WTC11 (cell line): Measurements from ENCODE around the gene QSOX2. TPM values are rescaled to one million over a fixed set of nuclear protein-coding genes. Genes with fewer than 3 reads are reported as not detected.

Experiments used
- ATAC-seq: fragments of 200-7000 bp; cut with Tn5 transposase; 2 replicates; pipeline ENCODE4 v1.10.0; 2021; ENCODE audit warnings: mild to moderate bottlenecking, moderate library complexity
- CTCF ChIA-PET: fragments of 300-600 bp; sonication (Branson Sonifier 250); formaldehyde crosslinking; loops from one replicate; lab custom pipeline; 2021; ENCODE audit warnings: antibody characterized with exemption; lab: Charles Lee
- POLR2A ChIA-PET: fragments of 350-600 bp; sonication (Branson Sonifier 250); formaldehyde crosslinking; loops from one replicate; lab custom pipeline; 2021; ENCODE audit warnings: antibody characterized with exemption; lab: Charles Lee
- DNase-seq: peaks from one replicate; pipeline ENCODE4 v3.0.0; 2021; ENCODE audit warnings: low spot score
- H3K27ac Mint-ChIP-seq: 2 replicates; pipeline ENCODE4 v1.8.0; 2021; ENCODE audit warnings: mixed read lengths
- H3K27me3 Mint-ChIP-seq: 2 replicates; pipeline ENCODE4 v1.8.0; 2021; ENCODE audit warnings: low read depth, mild to moderate bottlenecking, moderate library complexity, mixed read lengths
- H3K36me3 Mint-ChIP-seq: 2 replicates; pipeline ENCODE4 v1.8.0; 2021; ENCODE audit warnings: mixed read lengths
- H3K4me1 Mint-ChIP-seq: 2 replicates; pipeline ENCODE4 v1.8.0; 2022; ENCODE audit warnings: mixed read lengths
- H3K4me3 Mint-ChIP-seq: 2 replicates; pipeline ENCODE4 v1.8.0; 2021; ENCODE audit warnings: mild to moderate bottlenecking, moderate library complexity, mixed read lengths
- H3K9me3 Mint-ChIP-seq: 2 replicates; pipeline ENCODE4 v1.8.0; 2021; ENCODE audit warnings: mixed read lengths
- AFF4 ChIP-seq: sonication (generic); formaldehyde crosslinking; IDR thresholded peaks from 2 replicates; pipeline ENCODE4 v1.8.1; 2023; ENCODE audit warnings: mild to moderate bottlenecking, missing genetic modification reagents, borderline replicate concordance
- ATF3 ChIP-seq: sonication (generic); formaldehyde crosslinking; conservative IDR thresholded peaks from 2 replicates; pipeline ENCODE4 v1.8.1; 2022; ENCODE audit warnings: mild to moderate bottlenecking, missing genetic modification reagents
- CREM ChIP-seq: sonication (generic); formaldehyde crosslinking; IDR thresholded peaks from 2 replicates; pipeline ENCODE4 v1.8.1; 2022; ENCODE audit warnings: mild to moderate bottlenecking, missing genetic modification reagents, moderate library complexity
- EMX1 ChIP-seq: fragments of 250-450 bp; sonication (Bioruptor Pico); IDR thresholded peaks from 2 replicates; pipeline ENCODE4 v1.8.0; 2021; ENCODE audit warnings: mild to moderate bottlenecking
- ETV6 ChIP-seq: sonication (generic); formaldehyde crosslinking; IDR thresholded peaks from 2 replicates; pipeline ENCODE4 v1.8.1; 2022; ENCODE audit warnings: mild to moderate bottlenecking, missing genetic modification reagents
- FOXK1 ChIP-seq: sonication (generic); formaldehyde crosslinking; IDR thresholded peaks from 2 replicates; pipeline ENCODE4 v1.8.0; 2022; ENCODE audit warnings: mild to moderate bottlenecking, moderate library complexity, missing genetic modification reagents
- FOXP1 ChIP-seq: sonication (generic); formaldehyde crosslinking; IDR thresholded peaks from 2 replicates; pipeline ENCODE4 v1.8.0; 2022; ENCODE audit warnings: missing genetic modification reagents, mild to moderate bottlenecking, moderate library complexity, borderline replicate concordance
- GTF2I ChIP-seq: fragments of 250-450 bp; sonication (Bioruptor Pico); conservative IDR thresholded peaks from 2 replicates; pipeline ENCODE4 v1.4.0; 2021; ENCODE audit warnings: mild to moderate bottlenecking
- HMGA2 ChIP-seq: fragments of 250-450 bp; sonication (Bioruptor Pico); IDR thresholded peaks from 2 replicates; pipeline ENCODE4 v1.4.0; 2021; ENCODE audit warnings: mild to moderate bottlenecking, moderate library complexity
- KAT7 ChIP-seq: sonication (generic); formaldehyde crosslinking; IDR thresholded peaks from 2 replicates; pipeline ENCODE4 v1.8.1; 2023; ENCODE audit warnings: missing genetic modification reagents, mild to moderate bottlenecking, borderline replicate concordance
- MXD4 ChIP-seq: fragments of 250-450 bp; sonication (Bioruptor Pico); IDR thresholded peaks from 2 replicates; pipeline ENCODE4 v1.8.0; 2021; ENCODE audit warnings: mild to moderate bottlenecking, moderate library complexity, borderline replicate concordance
- MYBL2 ChIP-seq: sonication (generic); formaldehyde crosslinking; IDR thresholded peaks from 2 replicates; pipeline ENCODE4 v1.8.1; 2023; ENCODE audit warnings: mild to moderate bottlenecking, moderate library complexity, missing genetic modification reagents
- NR2C2 ChIP-seq: sonication (generic); formaldehyde crosslinking; IDR thresholded peaks from 2 replicates; pipeline ENCODE4 v1.8.0; 2022; ENCODE audit warnings: mild to moderate bottlenecking, missing genetic modification reagents
- OVOL2 ChIP-seq: fragments of 250-450 bp; sonication (Bioruptor Pico); IDR thresholded peaks from 2 replicates; pipeline ENCODE4 v1.9.0; 2021; ENCODE audit warnings: mild to moderate bottlenecking, borderline replicate concordance
- PREB ChIP-seq: sonication (generic); formaldehyde crosslinking; IDR thresholded peaks from 2 replicates; pipeline ENCODE4 v1.8.1; 2022; ENCODE audit warnings: mild to moderate bottlenecking, missing genetic modification reagents, moderate library complexity, borderline replicate concordance
- PRRX2 ChIP-seq: fragments of 250-450 bp; sonication (Bioruptor Pico); IDR thresholded peaks from 2 replicates; pipeline ENCODE4 v1.8.0; 2021; ENCODE audit warnings: mild to moderate bottlenecking
- SMAD3 ChIP-seq: sonication (generic); formaldehyde crosslinking; IDR thresholded peaks from 2 replicates; pipeline ENCODE4 v1.8.0; 2022; ENCODE audit warnings: missing genetic modification reagents, mild to moderate bottlenecking, borderline replicate concordance
- TEAD1 ChIP-seq: sonication (generic); formaldehyde crosslinking; IDR thresholded peaks from 2 replicates; pipeline ENCODE4 v1.8.0; 2022; ENCODE audit warnings: mild to moderate bottlenecking, missing genetic modification reagents
- ZNF219 ChIP-seq: sonication (generic); formaldehyde crosslinking; IDR thresholded peaks from 2 replicates; pipeline ENCODE4 v1.8.0; 2023; ENCODE audit warnings: missing genetic modification reagents, mild to moderate bottlenecking, borderline replicate concordance
- ZNF232 ChIP-seq: sonication (generic); formaldehyde crosslinking; IDR thresholded peaks from 2 replicates; pipeline ENCODE4 v1.8.0; 2022; ENCODE audit warnings: mild to moderate bottlenecking, missing genetic modification reagents
- total RNA-seq: library from RNA; stranded (reverse); gene quantifications from 3 replicates; pipeline ENCODE4 v1.2.3, GENCODE V29; 2021
- TF ChIP-seq, protein P1 (sequence below): fragments of 250-450 bp; sonication (Bioruptor Pico); IDR thresholded peaks from 2 replicates; pipeline ENCODE4 v2.1.2; 2022; ENCODE audit warnings: mild to moderate bottlenecking, moderate library complexity
- TF ChIP-seq, protein P2 (sequence below): sonication (generic); formaldehyde crosslinking; IDR thresholded peaks from 2 replicates; pipeline ENCODE4 v1.8.0; 2022; ENCODE audit warnings: mild to moderate bottlenecking, missing genetic modification reagents
- TF ChIP-seq, protein P3 (sequence below): sonication (generic); formaldehyde crosslinking; IDR thresholded peaks from 2 replicates; pipeline ENCODE4 v1.8.1; 2023; ENCODE audit warnings: mild to moderate bottlenecking, missing genetic modification reagents, moderate library complexity

The QSOX2 gene
- total RNA-seq, 1 experiment from 2014 or later = 33.2 TPM

- POLR2A ChIA-PET = no interaction called here
- Mint-ChIP-seq H3K27me3 (peaks cover 7% of the 10 kb centered on the region), H3K4me3 (no peak overlapping the region), H3K27ac (peak overlapping the region; percentile 76), H3K9me3 (no peaks in the 10 kb centered on the region), H3K36me3 (no peaks in the 10 kb centered on the region), H3K4me1 (peaks cover 21% of the 10 kb centered on the region)
- ATAC-seq (no peak), DNase-seq (no peak)
- CTCF ChIA-PET = no interaction called here
- TF ChIP-seq MYBL2 (CRISPR knock-in tag) = no peak
- no peak for TF ChIP-seq TEAD1 (CRISPR knock-in tag)
- TF ChIP-seq PRRX2 (CRISPR knock-in tag) = no peak
- TF ChIP-seq EMX1 = no peak
- TF ChIP-seq, protein P1, sequence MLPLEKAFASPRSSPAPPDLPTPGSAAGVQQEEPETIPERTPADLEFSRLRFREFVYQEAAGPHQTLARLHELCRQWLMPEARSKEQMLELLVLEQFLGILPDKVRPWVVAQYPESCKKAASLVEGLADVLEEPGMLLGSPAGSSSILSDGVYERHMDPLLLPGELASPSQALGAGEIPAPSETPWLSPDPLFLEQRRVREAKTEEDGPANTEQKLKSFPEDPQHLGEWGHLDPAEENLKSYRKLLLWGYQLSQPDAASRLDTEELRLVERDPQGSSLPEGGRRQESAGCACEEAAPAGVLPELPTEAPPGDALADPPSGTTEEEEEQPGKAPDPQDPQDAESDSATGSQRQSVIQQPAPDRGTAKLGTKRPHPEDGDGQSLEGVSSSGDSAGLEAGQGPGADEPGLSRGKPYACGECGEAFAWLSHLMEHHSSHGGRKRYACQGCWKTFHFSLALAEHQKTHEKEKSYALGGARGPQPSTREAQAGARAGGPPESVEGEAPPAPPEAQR (CRISPR knock-in tag) = no peak
- no peak for TF ChIP-seq FOXP1 (CRISPR knock-in tag)
- no peak for TF ChIP-seq FOXK1 (CRISPR knock-in tag)
- TF ChIP-seq CREM (CRISPR knock-in tag) = no peak
- TF ChIP-seq GTF2I (CRISPR knock-in tag) = no peak
- TF ChIP-seq ZNF219 (CRISPR knock-in tag) = no peak
- no peak for TF ChIP-seq KAT7 (CRISPR knock-in tag)
- TF ChIP-seq PREB = no peak
- TF ChIP-seq, protein P2, sequence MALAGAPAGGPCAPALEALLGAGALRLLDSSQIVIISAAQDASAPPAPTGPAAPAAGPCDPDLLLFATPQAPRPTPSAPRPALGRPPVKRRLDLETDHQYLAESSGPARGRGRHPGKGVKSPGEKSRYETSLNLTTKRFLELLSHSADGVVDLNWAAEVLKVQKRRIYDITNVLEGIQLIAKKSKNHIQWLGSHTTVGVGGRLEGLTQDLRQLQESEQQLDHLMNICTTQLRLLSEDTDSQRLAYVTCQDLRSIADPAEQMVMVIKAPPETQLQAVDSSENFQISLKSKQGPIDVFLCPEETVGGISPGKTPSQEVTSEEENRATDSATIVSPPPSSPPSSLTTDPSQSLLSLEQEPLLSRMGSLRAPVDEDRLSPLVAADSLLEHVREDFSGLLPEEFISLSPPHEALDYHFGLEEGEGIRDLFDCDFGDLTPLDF = no peak
Measured at GRCh38 chr9:136248951-136249876, 3.6 kb upstream of the QSOX2 start.

DNA sequence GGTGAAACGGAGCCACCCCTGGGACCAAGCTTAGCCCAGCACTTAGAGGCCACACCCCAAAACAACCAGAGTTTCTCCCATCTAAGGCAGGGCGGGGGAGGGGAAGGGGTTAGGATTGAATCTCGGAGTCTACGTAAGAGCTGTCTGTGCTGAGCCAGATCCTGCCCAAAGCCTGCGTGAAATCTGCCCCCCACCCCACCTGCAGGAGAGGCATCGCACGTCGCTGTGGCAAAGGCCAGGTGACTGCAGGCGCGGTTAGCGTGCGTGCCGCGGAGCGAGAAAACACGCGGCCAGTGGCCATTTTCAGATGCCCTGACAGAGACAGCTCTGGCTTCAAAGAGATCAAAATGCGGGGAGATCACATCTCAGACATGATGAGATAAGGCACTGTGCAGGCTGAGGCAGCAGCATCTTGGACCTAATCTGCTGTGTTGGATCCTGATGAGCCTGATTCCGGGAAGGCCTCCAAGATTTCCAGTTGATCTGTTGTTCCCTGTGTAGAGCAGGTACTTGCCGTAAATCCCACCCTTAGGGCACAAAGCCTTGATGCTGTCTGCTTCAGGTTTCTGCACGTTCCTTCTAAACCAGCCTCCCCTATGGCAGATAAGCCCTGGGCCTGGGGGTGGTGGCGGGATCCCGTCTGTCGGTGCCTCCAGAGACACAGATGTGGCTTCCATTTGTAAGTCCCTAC, 2.5 kb upstream of the QSOX2 start:
- no peaks in the 10 kb centered on the region for H3K36me3 Mint-ChIP-seq
- no peaks in the 10 kb centered on the region for H3K9me3 Mint-ChIP-seq
- H3K27me3 Mint-ChIP-seq = peaks cover 7% of the 10 kb centered on the region
- no peak overlapping the region for H3K27ac Mint-ChIP-seq
- ATAC-seq = no peak
- H3K4me1 Mint-ChIP-seq = peaks cover 33% of the 10 kb centered on the region
- ChIA-PET CTCF (interaction anchor here (1.0 to 1.3 kb wide), 5 partner anchors 8 to 280 kb away, joined by 3 to 5 read pairs (median 4); partner anchors contain the start of gene DNLZ), POLR2A (no interaction called here)
- no peak overlapping the region for H3K4me3 Mint-ChIP-seq
- no peak for DNase-seq
- TF ChIP-seq NR2C2 = no peak
- no peak for TF ChIP-seq MYBL2 (CRISPR knock-in tag)
- TF ChIP-seq HMGA2 (CRISPR knock-in tag) = no peak
- TF ChIP-seq ETV6 (CRISPR knock-in tag) = no peak
- TF ChIP-seq, protein P3, sequence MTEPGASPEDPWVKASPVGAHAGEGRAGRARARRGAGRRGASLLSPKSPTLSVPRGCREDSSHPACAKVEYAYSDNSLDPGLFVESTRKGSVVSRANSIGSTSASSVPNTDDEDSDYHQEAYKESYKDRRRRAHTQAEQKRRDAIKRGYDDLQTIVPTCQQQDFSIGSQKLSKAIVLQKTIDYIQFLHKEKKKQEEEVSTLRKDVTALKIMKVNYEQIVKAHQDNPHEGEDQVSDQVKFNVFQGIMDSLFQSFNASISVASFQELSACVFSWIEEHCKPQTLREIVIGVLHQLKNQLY (CRISPR knock-in tag) = no peak
- no peak for TF ChIP-seq OVOL2 (CRISPR knock-in tag)
- no peak for TF ChIP-seq MXD4 (CRISPR knock-in tag)
- TF ChIP-seq PRRX2 (CRISPR knock-in tag) = no peak
- TF ChIP-seq AFF4 (CRISPR knock-in tag) = no peak
- no peak for TF ChIP-seq ZNF232
- TF ChIP-seq SMAD3 = no peak
- no peak for TF ChIP-seq ATF3 (CRISPR knock-in tag)
